WTC11 (cell line): Measurements from ENCODE around the gene ANO10. TPM values are rescaled to one million over a fixed set of nuclear protein-coding genes. Genes with fewer than 3 reads are reported as not detected.

Experiments
- ATAC-seq: fragments of 200-7000 bp; cut with Tn5 transposase; 2 replicates; pipeline ENCODE4 v1.10.0; 2021; ENCODE audit warnings: mild to moderate bottlenecking, moderate library complexity
- CTCF ChIA-PET: fragments of 300-600 bp; sonication (Branson Sonifier 250); formaldehyde crosslinking; loops from one replicate; lab custom pipeline; 2021; ENCODE audit warnings: antibody characterized with exemption; lab: Charles Lee
- POLR2A ChIA-PET: fragments of 350-600 bp; sonication (Branson Sonifier 250); formaldehyde crosslinking; loops from one replicate; lab custom pipeline; 2021; ENCODE audit warnings: antibody characterized with exemption; lab: Charles Lee
- DNase-seq: peaks from one replicate; pipeline ENCODE4 v3.0.0; 2021; ENCODE audit warnings: low spot score
- H3K27ac Mint-ChIP-seq: 2 replicates; pipeline ENCODE4 v1.8.0; 2021; ENCODE audit warnings: mixed read lengths
- H3K27me3 Mint-ChIP-seq: 2 replicates; pipeline ENCODE4 v1.8.0; 2021; ENCODE audit warnings: low read depth, mild to moderate bottlenecking, moderate library complexity, mixed read lengths
- H3K36me3 Mint-ChIP-seq: 2 replicates; pipeline ENCODE4 v1.8.0; 2021; ENCODE audit warnings: mixed read lengths
- H3K4me1 Mint-ChIP-seq: 2 replicates; pipeline ENCODE4 v1.8.0; 2022; ENCODE audit warnings: mixed read lengths
- H3K4me3 Mint-ChIP-seq: 2 replicates; pipeline ENCODE4 v1.8.0; 2021; ENCODE audit warnings: mild to moderate bottlenecking, moderate library complexity, mixed read lengths
- H3K9me3 Mint-ChIP-seq: 2 replicates; pipeline ENCODE4 v1.8.0; 2021; ENCODE audit warnings: mixed read lengths
- CREM ChIP-seq: sonication (generic); formaldehyde crosslinking; IDR thresholded peaks from 2 replicates; pipeline ENCODE4 v1.8.1; 2022; ENCODE audit warnings: mild to moderate bottlenecking, missing genetic modification reagents, moderate library complexity
- CTCF ChIP-seq: fragments of 200-600 bp; IDR thresholded peaks from 2 replicates; pipeline ENCODE4 v1.8.0; 2022; ENCODE audit warnings: antibody characterized with exemption
- ERG ChIP-seq: fragments of 250-450 bp; sonication (Bioruptor Pico); IDR thresholded peaks from 2 replicates; pipeline ENCODE4 v1.8.0; 2021; ENCODE audit warnings: mild to moderate bottlenecking
- GABPB1 ChIP-seq: sonication (generic); formaldehyde crosslinking; IDR thresholded peaks from 2 replicates; pipeline ENCODE4 v1.8.1; 2023; ENCODE audit warnings: mild to moderate bottlenecking, missing genetic modification reagents
- JAZF1 ChIP-seq: fragments of 250-450 bp; sonication (Bioruptor Pico); IDR thresholded peaks from 2 replicates; pipeline ENCODE4 v1.9.0; 2021; ENCODE audit warnings: moderate library complexity, mild to moderate bottlenecking, inconsistent platforms
- MXD4 ChIP-seq: fragments of 250-450 bp; sonication (Bioruptor Pico); IDR thresholded peaks from 2 replicates; pipeline ENCODE4 v1.8.0; 2021; ENCODE audit warnings: mild to moderate bottlenecking, moderate library complexity, borderline replicate concordance
- OVOL2 ChIP-seq: fragments of 250-450 bp; sonication (Bioruptor Pico); IDR thresholded peaks from 2 replicates; pipeline ENCODE4 v1.9.0; 2021; ENCODE audit warnings: mild to moderate bottlenecking, borderline replicate concordance
- SMAD3 ChIP-seq: sonication (generic); formaldehyde crosslinking; IDR thresholded peaks from 2 replicates; pipeline ENCODE4 v1.8.0; 2022; ENCODE audit warnings: missing genetic modification reagents, mild to moderate bottlenecking, borderline replicate concordance
- SMAD4 ChIP-seq: sonication (generic); formaldehyde crosslinking; IDR thresholded peaks from 2 replicates; pipeline ENCODE4 v1.8.0; 2022; ENCODE audit warnings: mild to moderate bottlenecking, missing genetic modification reagents
- SP1 ChIP-seq: sonication (generic); formaldehyde crosslinking; conservative IDR thresholded peaks from 2 replicates; pipeline ENCODE4 v1.8.1; 2022; ENCODE audit warnings: missing genetic modification reagents
- ZBTB21 ChIP-seq: sonication (generic); formaldehyde crosslinking; IDR thresholded peaks from 2 replicates; pipeline ENCODE4 v1.8.1; 2023; ENCODE audit warnings: mild to moderate bottlenecking, missing genetic modification reagents, borderline replicate concordance
- ZNF317 ChIP-seq: sonication (generic); formaldehyde crosslinking; IDR thresholded peaks from 2 replicates; pipeline ENCODE4 v1.8.1; 2023; ENCODE audit warnings: low read depth, mild to moderate bottlenecking, moderate library complexity, missing genetic modification reagents, borderline replicate concordance
- ZNF671 ChIP-seq: fragments of 250-450 bp; sonication (Bioruptor Pico); IDR thresholded peaks from 2 replicates; pipeline ENCODE4 v1.8.0; 2021; ENCODE audit warnings: mild to moderate bottlenecking
- total RNA-seq: library from RNA; stranded (reverse); gene quantifications from 3 replicates; pipeline ENCODE4 v1.2.3, GENCODE V29; 2021
- TF ChIP-seq, protein P1 (sequence below): sonication (generic); formaldehyde crosslinking; IDR thresholded peaks from 2 replicates; pipeline ENCODE4 v1.8.0; 2022; ENCODE audit warnings: missing genetic modification reagents
- TF ChIP-seq, protein P2 (sequence below): sonication (generic); formaldehyde crosslinking; IDR thresholded peaks from 2 replicates; pipeline ENCODE4 v1.8.1; 2023; ENCODE audit warnings: mild to moderate bottlenecking, missing genetic modification reagents, borderline replicate concordance
- TF ChIP-seq, protein P3 (sequence below): sonication (generic); formaldehyde crosslinking; IDR thresholded peaks from 2 replicates; pipeline ENCODE4 v1.8.0; 2023; ENCODE audit warnings: missing genetic modification reagents
- TF ChIP-seq, protein P4 (sequence below): sonication (generic); formaldehyde crosslinking; IDR thresholded peaks from 2 replicates; pipeline ENCODE4 v1.8.1; 2022; ENCODE audit warnings: missing genetic modification reagents, borderline replicate concordance
- TF ChIP-seq, protein P5 (sequence below): sonication (generic); formaldehyde crosslinking; IDR thresholded peaks from 2 replicates; pipeline ENCODE4 v1.8.0; 2022; ENCODE audit warnings: mild to moderate bottlenecking, missing genetic modification reagents

Gene ANO10
- total RNA-seq, 1 experiment from 2014 or later = 35.1 TPM

DNA sequence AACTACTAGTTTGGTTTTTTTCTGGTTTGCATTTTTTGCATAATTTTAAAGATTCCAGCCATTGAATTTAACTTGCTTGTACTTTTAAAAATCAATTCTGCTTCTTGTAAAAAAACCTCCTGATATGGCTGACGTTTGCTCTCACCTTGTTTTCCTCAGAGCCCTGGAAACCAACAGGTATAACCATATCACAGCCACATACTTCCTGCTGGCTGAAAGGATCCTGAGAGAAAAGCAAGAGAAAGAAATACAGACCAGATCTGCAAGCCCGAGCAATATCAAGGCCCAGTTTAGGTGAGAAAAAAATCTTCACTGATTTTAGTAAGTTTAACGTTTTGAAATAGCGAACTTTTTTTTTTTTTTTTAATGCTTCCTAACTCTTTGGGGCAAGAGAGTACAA, 278.6 kb downstream of the ANO10 start (continued):
- TF ChIP-seq, protein P1, sequence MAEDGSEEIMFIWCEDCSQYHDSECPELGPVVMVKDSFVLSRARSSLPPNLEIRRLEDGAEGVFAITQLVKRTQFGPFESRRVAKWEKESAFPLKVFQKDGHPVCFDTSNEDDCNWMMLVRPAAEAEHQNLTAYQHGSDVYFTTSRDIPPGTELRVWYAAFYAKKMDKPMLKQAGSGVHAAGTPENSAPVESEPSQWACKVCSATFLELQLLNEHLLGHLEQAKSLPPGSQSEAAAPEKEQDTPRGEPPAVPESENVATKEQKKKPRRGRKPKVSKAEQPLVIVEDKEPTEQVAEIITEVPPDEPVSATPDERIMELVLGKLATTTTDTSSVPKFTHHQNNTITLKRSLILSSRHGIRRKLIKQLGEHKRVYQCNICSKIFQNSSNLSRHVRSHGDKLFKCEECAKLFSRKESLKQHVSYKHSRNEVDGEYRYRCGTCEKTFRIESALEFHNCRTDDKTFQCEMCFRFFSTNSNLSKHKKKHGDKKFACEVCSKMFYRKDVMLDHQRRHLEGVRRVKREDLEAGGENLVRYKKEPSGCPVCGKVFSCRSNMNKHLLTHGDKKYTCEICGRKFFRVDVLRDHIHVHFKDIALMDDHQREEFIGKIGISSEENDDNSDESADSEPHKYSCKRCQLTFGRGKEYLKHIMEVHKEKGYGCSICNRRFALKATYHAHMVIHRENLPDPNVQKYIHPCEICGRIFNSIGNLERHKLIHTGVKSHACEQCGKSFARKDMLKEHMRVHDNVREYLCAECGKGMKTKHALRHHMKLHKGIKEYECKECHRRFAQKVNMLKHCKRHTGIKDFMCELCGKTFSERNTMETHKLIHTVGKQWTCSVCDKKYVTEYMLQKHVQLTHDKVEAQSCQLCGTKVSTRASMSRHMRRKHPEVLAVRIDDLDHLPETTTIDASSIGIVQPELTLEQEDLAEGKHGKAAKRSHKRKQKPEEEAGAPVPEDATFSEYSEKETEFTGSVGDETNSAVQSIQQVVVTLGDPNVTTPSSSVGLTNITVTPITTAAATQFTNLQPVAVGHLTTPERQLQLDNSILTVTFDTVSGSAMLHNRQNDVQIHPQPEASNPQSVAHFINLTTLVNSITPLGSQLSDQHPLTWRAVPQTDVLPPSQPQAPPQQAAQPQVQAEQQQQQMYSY (CRISPR knock-in tag) = no peak
- no peak for TF ChIP-seq ZNF671 (CRISPR knock-in tag)

DNA sequence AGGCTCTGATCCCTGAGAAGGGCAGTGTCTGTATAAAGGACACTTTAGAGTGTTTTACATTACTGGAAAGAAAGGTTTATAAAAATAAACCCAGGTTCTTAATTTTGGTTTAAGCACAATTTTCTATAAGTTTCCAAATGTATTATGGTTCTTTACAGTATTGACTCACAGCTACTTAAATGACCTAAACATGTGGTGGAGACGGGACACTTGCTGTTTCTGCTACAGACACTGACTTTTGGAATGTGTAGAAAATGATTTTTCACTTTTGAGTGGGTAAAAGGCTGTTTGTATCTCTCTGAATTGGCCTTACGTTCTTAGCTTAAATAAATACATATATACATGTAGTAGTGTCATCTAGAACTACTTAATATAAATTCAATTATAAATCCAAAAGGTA, 280.0 kb downstream of the ANO10 start:
- CTCF ChIA-PET = interaction anchor here (1.0 kb wide), 1 partner anchor 36 kb away, joined by 3 read pairs; no protein-coding TSS in a partner anchor

GRCh38 chr3:43340403-43340802, 281.4 kb downstream of the ANO10 start:
- Mint-ChIP-seq H3K4me3 (no peak overlapping the region), H3K27ac (no peak overlapping the region), H3K9me3 (peaks cover 32% of the 10 kb centered on the region), H3K4me1 (peaks cover 28% of the 10 kb centered on the region), H3K27me3 (no peaks in the 10 kb centered on the region; the same call in 1 of the 2 replicates), H3K36me3 (peaks cover 54% of the 10 kb centered on the region)
- ATAC-seq (no peak), DNase-seq (no peak)
- ChIA-PET POLR2A (no interaction called here), CTCF (no interaction called here)
- TF ChIP-seq ZNF317 (CRISPR knock-in tag) = no peak
- TF ChIP-seq ZBTB21 = no peak
- no peak for TF ChIP-seq OVOL2
- no peak for TF ChIP-seq GABPB1
- TF ChIP-seq, protein P2, sequence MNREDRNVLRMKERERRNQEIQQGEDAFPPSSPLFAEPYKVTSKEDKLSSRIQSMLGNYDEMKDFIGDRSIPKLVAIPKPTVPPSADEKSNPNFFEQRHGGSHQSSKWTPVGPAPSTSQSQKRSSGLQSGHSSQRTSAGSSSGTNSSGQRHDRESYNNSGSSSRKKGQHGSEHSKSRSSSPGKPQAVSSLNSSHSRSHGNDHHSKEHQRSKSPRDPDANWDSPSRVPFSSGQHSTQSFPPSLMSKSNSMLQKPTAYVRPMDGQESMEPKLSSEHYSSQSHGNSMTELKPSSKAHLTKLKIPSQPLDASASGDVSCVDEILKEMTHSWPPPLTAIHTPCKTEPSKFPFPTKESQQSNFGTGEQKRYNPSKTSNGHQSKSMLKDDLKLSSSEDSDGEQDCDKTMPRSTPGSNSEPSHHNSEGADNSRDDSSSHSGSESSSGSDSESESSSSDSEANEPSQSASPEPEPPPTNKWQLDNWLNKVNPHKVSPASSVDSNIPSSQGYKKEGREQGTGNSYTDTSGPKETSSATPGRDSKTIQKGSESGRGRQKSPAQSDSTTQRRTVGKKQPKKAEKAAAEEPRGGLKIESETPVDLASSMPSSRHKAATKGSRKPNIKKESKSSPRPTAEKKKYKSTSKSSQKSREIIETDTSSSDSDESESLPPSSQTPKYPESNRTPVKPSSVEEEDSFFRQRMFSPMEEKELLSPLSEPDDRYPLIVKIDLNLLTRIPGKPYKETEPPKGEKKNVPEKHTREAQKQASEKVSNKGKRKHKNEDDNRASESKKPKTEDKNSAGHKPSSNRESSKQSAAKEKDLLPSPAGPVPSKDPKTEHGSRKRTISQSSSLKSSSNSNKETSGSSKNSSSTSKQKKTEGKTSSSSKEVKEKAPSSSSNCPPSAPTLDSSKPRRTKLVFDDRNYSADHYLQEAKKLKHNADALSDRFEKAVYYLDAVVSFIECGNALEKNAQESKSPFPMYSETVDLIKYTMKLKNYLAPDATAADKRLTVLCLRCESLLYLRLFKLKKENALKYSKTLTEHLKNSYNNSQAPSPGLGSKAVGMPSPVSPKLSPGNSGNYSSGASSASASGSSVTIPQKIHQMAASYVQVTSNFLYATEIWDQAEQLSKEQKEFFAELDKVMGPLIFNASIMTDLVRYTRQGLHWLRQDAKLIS = no peak
- TF ChIP-seq, protein P3, sequence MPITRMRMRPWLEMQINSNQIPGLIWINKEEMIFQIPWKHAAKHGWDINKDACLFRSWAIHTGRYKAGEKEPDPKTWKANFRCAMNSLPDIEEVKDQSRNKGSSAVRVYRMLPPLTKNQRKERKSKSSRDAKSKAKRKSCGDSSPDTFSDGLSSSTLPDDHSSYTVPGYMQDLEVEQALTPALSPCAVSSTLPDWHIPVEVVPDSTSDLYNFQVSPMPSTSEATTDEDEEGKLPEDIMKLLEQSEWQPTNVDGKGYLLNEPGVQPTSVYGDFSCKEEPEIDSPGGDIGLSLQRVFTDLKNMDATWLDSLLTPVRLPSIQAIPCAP (CRISPR knock-in tag) = no peak
- TF ChIP-seq ERG = no peak
- TF ChIP-seq, protein P4, sequence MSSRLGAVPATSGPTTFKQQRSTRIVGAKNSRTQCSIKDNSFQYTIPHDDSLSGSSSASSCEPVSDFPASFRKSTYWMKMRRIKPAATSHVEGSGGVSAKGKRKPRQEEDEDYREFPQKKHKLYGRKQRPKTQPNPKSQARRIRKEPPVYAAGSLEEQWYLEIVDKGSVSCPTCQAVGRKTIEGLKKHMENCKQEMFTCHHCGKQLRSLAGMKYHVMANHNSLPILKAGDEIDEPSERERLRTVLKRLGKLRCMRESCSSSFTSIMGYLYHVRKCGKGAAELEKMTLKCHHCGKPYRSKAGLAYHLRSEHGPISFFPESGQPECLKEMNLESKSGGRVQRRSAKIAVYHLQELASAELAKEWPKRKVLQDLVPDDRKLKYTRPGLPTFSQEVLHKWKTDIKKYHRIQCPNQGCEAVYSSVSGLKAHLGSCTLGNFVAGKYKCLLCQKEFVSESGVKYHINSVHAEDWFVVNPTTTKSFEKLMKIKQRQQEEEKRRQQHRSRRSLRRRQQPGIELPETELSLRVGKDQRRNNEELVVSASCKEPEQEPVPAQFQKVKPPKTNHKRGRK (CRISPR knock-in tag) = no peak
- TF ChIP-seq SMAD3 (CRISPR knock-in tag) = no peak
- TF ChIP-seq, protein P5, sequence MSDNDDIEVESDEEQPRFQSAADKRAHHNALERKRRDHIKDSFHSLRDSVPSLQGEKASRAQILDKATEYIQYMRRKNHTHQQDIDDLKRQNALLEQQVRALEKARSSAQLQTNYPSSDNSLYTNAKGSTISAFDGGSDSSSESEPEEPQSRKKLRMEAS (CRISPR knock-in tag) = no peak
- no peak for TF ChIP-seq JAZF1 (CRISPR knock-in tag)

More for the DNA sequence above, 280.0 kb downstream of the ANO10 start:
- no peak overlapping the region for H3K4me3 Mint-ChIP-seq
- DNase-seq = no peak
- POLR2A ChIA-PET = no interaction called here
- no peak overlapping the region for H3K27ac Mint-ChIP-seq
- TF ChIP-seq SP1 (CRISPR knock-in tag) = no peak
- no peak for TF ChIP-seq CTCF
- TF ChIP-seq SMAD3 (CRISPR knock-in tag) = no peak
- TF ChIP-seq, protein P5 (CRISPR knock-in tag) = no peak
- no peak for TF ChIP-seq MXD4 (CRISPR knock-in tag)
- TF ChIP-seq CREM = no peak
- TF ChIP-seq SMAD4 (CRISPR knock-in tag) = no peak
- TF ChIP-seq, all 79 proteins: peak for 0
- H3K4me1 Mint-ChIP-seq = peaks cover 39% of the 10 kb centered on the region
- H3K36me3 Mint-ChIP-seq = peaks cover 41% of the 10 kb centered on the region
- H3K9me3 Mint-ChIP-seq = peaks cover 19% of the 10 kb centered on the region
- no peak for ATAC-seq
- H3K27me3 Mint-ChIP-seq = no peaks in the 10 kb centered on the region; the same call in 1 of the 2 replicates
